Dermis microvascular lymphatic vessel endothelial cell (primary cell): ENCODE results near the gene NDUFV2. TPM values are rescaled to one million over a fixed set of nuclear protein-coding genes. Genes with fewer than 3 reads are reported as not detected.
A peak's percentile ranks its signal among the peaks of the same experiment; 100 is the strongest.
"Not testable (repeated sequence)": the region's sequence is repeated elsewhere in the genome, so short reads cannot be mapped to it uniquely, and the experiment has no call there.

Experiments
- DNase-seq, 2 donors: peaks; one replicate each; pipeline versions ENCODE4 v3.0.0 to v3.0.0-alpha.2; 2010; ENCODE audit warnings: low read depth in 2 of 2
- total RNA-seq: library from RNA; depleted of rRNA; stranded (reverse); fragments of >200 nt; gene quantifications from 2 replicates; pipeline ENCODE4 v1.2.1, GENCODE V29; 2014

The NDUFV2 gene
- total RNA-seq = 71.2 and 105 TPM in 2 replicates

GRCh38 chr18:9102508-9103375, at the start of gene NDUFV2:
Gene NDUFV2 (plus strand): TSS chr18:9102699. CDS start chr18:9102744, 45 bp downstream.
- peak; percentile 89 to 98 for DNase-seq

- DNase-seq = no peak
Measured at GRCh38 chr18:9053814-9054213, 48.7 kb upstream of the NDUFV2 start.

- DNase-seq = peak; percentile 75 to 84
Measured at GRCh38 chr18:9055185-9055584, 47.3 kb upstream of the NDUFV2 start.

GRCh38 chr18:9055626-9056025, 46.9 kb upstream of the NDUFV2 start:
- no peak for DNase-seq

GRCh38 chr18:9057646-9058045, 44.9 kb upstream of the NDUFV2 start:
- DNase-seq = no peak

- no peak for DNase-seq
Measured at GRCh38 chr18:9058406-9058805, 44.1 kb upstream of the NDUFV2 start.

- no peak for DNase-seq
Measured at GRCh38 chr18:9062418-9062751, 40.1 kb upstream of the NDUFV2 start.

GRCh38 chr18:9065864-9066263, 36.6 kb upstream of the NDUFV2 start:
- DNase-seq = no peak

GRCh38 chr18:9066358-9066757, 36.1 kb upstream of the NDUFV2 start:
- DNase-seq = no peak

- DNase-seq = no peak
Measured at GRCh38 chr18:9066817-9067306, 35.6 kb upstream of the NDUFV2 start.

- DNase-seq = no peak
Measured at GRCh38 chr18:9067823-9068222, 34.7 kb upstream of the NDUFV2 start.

GRCh38 chr18:9068346-9068745, 34.2 kb upstream of the NDUFV2 start:
- no peak for DNase-seq

- no peak for DNase-seq
Measured at GRCh38 chr18:9069601-9070000, 32.9 kb upstream of the NDUFV2 start.

GRCh38 chr18:9070212-9070611, 32.3 kb upstream of the NDUFV2 start:
- no peak for DNase-seq

- DNase-seq = no peak
Measured at GRCh38 chr18:9079818-9080528, 22.5 kb upstream of the NDUFV2 start.

- no peak for DNase-seq
Measured at GRCh38 chr18:9081940-9082339, 20.6 kb upstream of the NDUFV2 start.

GRCh38 chr18:9082711-9083510, 19.6 kb upstream of the NDUFV2 start:
- DNase-seq = no peak

GRCh38 chr18:9086015-9086414, 16.5 kb upstream of the NDUFV2 start:
- no peak for DNase-seq

- no peak for DNase-seq
Measured at GRCh38 chr18:9086624-9087023, 15.9 kb upstream of the NDUFV2 start.

- DNase-seq = no peak
Measured at GRCh38 chr18:9087144-9087543, 15.4 kb upstream of the NDUFV2 start.

GRCh38 chr18:9088252-9088651, 14.2 kb upstream of the NDUFV2 start:
- DNase-seq = no peak

GRCh38 chr18:9088727-9089126, 13.8 kb upstream of the NDUFV2 start:
- not testable (repeated sequence) for DNase-seq
